HepG2 (cell line): ENCODE measurements around the gene TBC1D1. TPM values are rescaled to one million over a fixed set of nuclear protein-coding genes. Genes with fewer than 3 reads are reported as not detected.

ENCODE experiments used
- AGO1 ChIP-seq: fragments of 200-400 bp; formaldehyde crosslinking; IDR thresholded peaks from 2 replicates; pipeline ENCODE4 v1.6.1; 2017; ENCODE audit warnings: mild to moderate bottlenecking, low read depth, low read length, moderate library complexity; ENCODE audit not compliant: poor library complexity, severe bottlenecking
- DPF2 ChIP-seq: sonication (generic); formaldehyde crosslinking; IDR thresholded peaks from 2 replicates; pipeline ENCODE4 v1.4.0; 2020; ENCODE audit warnings: mild to moderate bottlenecking, low read depth, missing genetic modification reagents, borderline replicate concordance
- EEA1 ChIP-seq: sonication (generic); formaldehyde crosslinking; IDR thresholded peaks from 2 replicates; pipeline ENCODE4 v1.5.1; 2020; ENCODE audit warnings: mild to moderate bottlenecking, missing genetic modification reagents, borderline replicate concordance
- ERF ChIP-seq: IDR thresholded peaks from 2 replicates; pipeline ENCODE4 v1.6.1; 2018; ENCODE audit warnings: missing biosample characterization, missing genetic modification reagents
- GTF2F1 ChIP-seq: fragments of 150-350 bp; IDR thresholded peaks from 2 replicates; pipeline ENCODE4 v1.6.1; 2014; ENCODE audit warnings: low read length
- GZF1 ChIP-seq: sonication (generic); formaldehyde crosslinking; IDR thresholded peaks from 2 replicates; pipeline ENCODE4 v1.5.1; 2020; ENCODE audit warnings: mild to moderate bottlenecking, missing genetic modification reagents
- NFYC ChIP-seq: IDR thresholded peaks from 2 replicates; pipeline ENCODE4 v1.6.1; 2016; ENCODE audit warnings: missing genetic modification reagents, missing compliant biosample characterization
- NR2F6 ChIP-seq, 2 experiments: IDR thresholded peaks; 2 replicates each; pipeline ENCODE4 v1.6.1; 2016; ENCODE audit warnings: antibody characterized with exemption in 1 of 2, mild to moderate bottlenecking in 1 of 2
- RFX3 ChIP-seq: IDR thresholded peaks from 2 replicates; pipeline ENCODE4 v1.6.1; 2016; ENCODE audit warnings: missing biosample characterization, missing genetic modification reagents
- SNRNP70 ChIP-seq: fragments of 200-400 bp; formaldehyde crosslinking; IDR thresholded peaks from 2 replicates; pipeline ENCODE4 v1.6.1; 2017; ENCODE audit warnings: mild to moderate bottlenecking, low read depth, low read length, moderate library complexity
- SP140L ChIP-seq: sonication (generic); formaldehyde crosslinking; IDR thresholded peaks from 2 replicates; pipeline ENCODE4 v1.4.0; 2020; ENCODE audit warnings: missing genetic modification reagents, borderline replicate concordance
- SP2 ChIP-seq: sonication (generic); formaldehyde crosslinking; IDR thresholded peaks from 2 replicates; pipeline ENCODE4 v1.5.1; 2020; ENCODE audit warnings: mild to moderate bottlenecking, missing genetic modification reagents
- ZNF34 ChIP-seq: sonication (generic); formaldehyde crosslinking; IDR thresholded peaks from 2 replicates; pipeline ENCODE4 v1.4.0; 2020; ENCODE audit warnings: mild to moderate bottlenecking, missing genetic modification reagents, borderline replicate concordance
- ZNF570 ChIP-seq: sonication (generic); formaldehyde crosslinking; IDR thresholded peaks from 2 replicates; pipeline ENCODE4 v1.4.0; 2020; ENCODE audit warnings: mild to moderate bottlenecking, missing genetic modification reagents, borderline replicate concordance
- ZNF572 ChIP-seq: sonication (generic); formaldehyde crosslinking; IDR thresholded peaks from 2 replicates; pipeline ENCODE4 v1.5.1; 2020; ENCODE audit warnings: mild to moderate bottlenecking, missing genetic modification reagents
- polyA plus RNA-seq, 8 experiments: library from polyadenylated mRNA; depleted of rRNA in 3 of 8; stranded (reverse) in 7 of 8; unstranded in 1 of 8; fragments of >200 nt; fragmentation: Illumina TruSeq in 4 of 8; extraction: Trizol in 4 of 8; gene quantifications; 2 replicates each; pipeline versions ENCODE4 v1.2.1 to v1.2.3, GENCODE V29; 2011 to 2016; ENCODE audit warnings: low read depth in 4 of 8, missing spikeins in 1 of 8, mixed read lengths in 1 of 8; ENCODE audit not compliant: insufficient read depth in 1 of 8
- total RNA-seq, 5 experiments: library from RNA; depleted of rRNA; stranded (reverse); fragments of >200 nt; fragmentation: Illumina TruSeq; extraction: Trizol; gene quantifications; 2 replicates each; pipeline ENCODE4 v1.2.3, GENCODE V29; 2016; ENCODE audit warnings: low read depth in 1 of 5
- TF ChIP-seq, protein P1 (sequence below): sonication (generic); formaldehyde crosslinking; IDR thresholded peaks from 2 replicates; pipeline ENCODE4 v1.4.0; 2020; ENCODE audit warnings: missing genetic modification reagents; ENCODE audit errors: not compliant biosample characterization
- TF ChIP-seq, protein P2 (sequence below): sonication (generic); formaldehyde crosslinking; IDR thresholded peaks from 2 replicates; pipeline ENCODE4 v1.4.0; 2020; ENCODE audit warnings: missing genetic modification reagents, borderline replicate concordance
- TF ChIP-seq, protein P3 (sequence below): sonication (generic); formaldehyde crosslinking; IDR thresholded peaks from 2 replicates; pipeline ENCODE4 v1.4.0; 2020; ENCODE audit warnings: missing genetic modification reagents
- TF ChIP-seq, protein P4 (sequence below): sonication (generic); formaldehyde crosslinking; IDR thresholded peaks from 2 replicates; pipeline ENCODE4 v1.4.0; 2020; ENCODE audit warnings: missing genetic modification reagents, low read depth, mild to moderate bottlenecking, borderline replicate concordance
- TF ChIP-seq, protein P5 (sequence below): sonication (generic); formaldehyde crosslinking; IDR thresholded peaks from 2 replicates; pipeline ENCODE4 v1.8.0; 2022; ENCODE audit warnings: mild to moderate bottlenecking, missing genetic modification reagents

TBC1D1 gene
- total and polyA plus RNA-seq, 2 of the 13 experiments (the other 11 are each of a cell fraction or from before 2014, with no cell fraction given), result 37.3 to 62.8 TPM

DNA sequence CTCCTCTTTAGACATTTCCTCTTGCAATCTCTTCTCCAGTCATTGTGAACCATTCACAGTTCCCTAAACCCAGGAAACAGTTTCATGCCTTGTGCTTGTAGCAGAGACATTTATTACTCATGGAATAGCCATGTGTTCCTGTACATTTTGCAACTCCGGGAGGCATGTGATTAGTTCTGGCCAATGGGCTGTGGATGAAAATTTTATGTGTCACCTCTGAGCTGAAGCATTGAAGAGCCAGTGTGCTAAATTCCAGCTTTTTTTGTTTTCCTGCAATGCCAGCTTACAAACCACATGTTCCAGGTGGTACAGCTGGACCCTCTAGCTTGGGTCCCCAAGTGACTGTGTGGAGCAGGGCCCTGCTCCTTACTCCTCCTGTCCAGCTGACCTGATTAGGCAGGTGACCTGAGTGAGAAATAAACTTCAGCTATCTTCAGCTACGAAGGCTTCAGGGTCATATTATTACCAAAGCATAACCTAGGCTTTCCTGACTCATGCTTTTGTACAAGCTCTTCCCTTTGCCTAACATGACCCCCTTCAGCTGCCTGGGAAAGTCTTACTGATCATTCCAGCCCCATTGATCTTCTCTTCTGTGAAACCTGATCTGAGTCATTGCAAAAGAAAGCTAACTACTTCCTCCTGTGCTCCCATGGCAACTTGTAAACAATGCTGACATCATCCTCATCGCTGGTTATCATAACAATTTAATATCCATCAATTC lies 269.8 kb downstream of the TBC1D1 start (continued):
- TF ChIP-seq ERF (peak; percentile 86; the same call in 1 of the 2 replicates), SP2 (no peak), SNRNP70 (no peak), SP140L (CRISPR knock-in tag) (no peak), GTF2F1 (no peak), RFX3 (CRISPR knock-in tag) (peak; percentile 99), AGO1 (no peak), ZNF572 (CRISPR knock-in tag) (no peak), NFYC (CRISPR knock-in tag) (peak; percentile 65), EEA1 (no peak), NR2F6 (IDR thresholded peaks at IDR 0.05) (peak; percentile 90), NR2F6 (CRISPR knock-in tag; IDR thresholded peaks at IDR 0.05) (peak; percentile 89), DPF2 (CRISPR knock-in tag) (peak; percentile 57; the same call in 1 of the 2 replicates), GZF1 (CRISPR knock-in tag) (no peak), ZNF570 (CRISPR knock-in tag) (no peak), ZNF34 (CRISPR knock-in tag) (no peak)
- TF ChIP-seq, protein P1, sequence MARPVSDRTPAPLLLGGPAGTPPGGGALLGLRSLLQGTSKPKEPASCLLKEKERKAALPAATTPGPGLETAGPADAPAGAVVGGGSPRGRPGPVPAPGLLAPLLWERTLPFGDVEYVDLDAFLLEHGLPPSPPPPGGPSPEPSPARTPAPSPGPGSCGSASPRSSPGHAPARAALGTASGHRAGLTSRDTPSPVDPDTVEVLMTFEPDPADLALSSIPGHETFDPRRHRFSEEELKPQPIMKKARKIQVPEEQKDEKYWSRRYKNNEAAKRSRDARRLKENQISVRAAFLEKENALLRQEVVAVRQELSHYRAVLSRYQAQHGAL (CRISPR knock-in tag), result no peak
- TF ChIP-seq, protein P2, sequence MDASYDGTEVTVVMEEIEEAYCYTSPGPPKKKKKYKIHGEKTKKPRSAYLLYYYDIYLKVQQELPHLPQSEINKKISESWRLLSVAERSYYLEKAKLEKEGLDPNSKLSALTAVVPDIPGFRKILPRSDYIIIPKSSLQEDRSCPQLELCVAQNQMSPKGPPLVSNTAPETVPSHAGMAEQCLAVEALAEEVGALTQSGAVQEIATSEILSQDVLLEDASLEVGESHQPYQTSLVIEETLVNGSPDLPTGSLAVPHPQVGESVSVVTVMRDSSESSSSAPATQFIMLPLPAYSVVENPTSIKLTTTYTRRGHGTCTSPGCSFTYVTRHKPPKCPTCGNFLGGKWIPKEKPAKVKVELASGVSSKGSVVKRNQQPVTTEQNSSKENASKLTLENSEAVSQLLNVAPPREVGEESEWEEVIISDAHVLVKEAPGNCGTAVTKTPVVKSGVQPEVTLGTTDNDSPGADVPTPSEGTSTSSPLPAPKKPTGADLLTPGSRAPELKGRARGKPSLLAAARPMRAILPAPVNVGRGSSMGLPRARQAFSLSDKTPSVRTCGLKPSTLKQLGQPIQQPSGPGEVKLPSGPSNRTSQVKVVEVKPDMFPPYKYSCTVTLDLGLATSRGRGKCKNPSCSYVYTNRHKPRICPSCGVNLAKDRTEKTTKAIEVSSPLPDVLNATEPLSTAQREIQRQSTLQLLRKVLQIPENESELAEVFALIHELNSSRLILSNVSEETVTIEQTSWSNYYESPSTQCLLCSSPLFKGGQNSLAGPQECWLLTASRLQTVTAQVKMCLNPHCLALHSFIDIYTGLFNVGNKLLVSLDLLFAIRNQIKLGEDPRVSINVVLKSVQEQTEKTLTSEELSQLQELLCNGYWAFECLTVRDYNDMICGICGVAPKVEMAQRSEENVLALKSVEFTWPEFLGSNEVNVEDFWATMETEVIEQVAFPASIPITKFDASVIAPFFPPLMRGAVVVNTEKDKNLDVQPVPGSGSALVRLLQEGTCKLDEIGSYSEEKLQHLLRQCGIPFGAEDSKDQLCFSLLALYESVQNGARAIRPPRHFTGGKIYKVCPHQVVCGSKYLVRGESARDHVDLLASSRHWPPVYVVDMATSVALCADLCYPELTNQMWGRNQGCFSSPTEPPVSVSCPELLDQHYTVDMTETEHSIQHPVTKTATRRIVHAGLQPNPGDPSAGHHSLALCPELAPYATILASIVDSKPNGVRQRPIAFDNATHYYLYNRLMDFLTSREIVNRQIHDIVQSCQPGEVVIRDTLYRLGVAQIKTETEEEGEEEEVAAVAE (CRISPR knock-in tag), result peak; percentile 74; the same call in 1 of the 2 replicates
- TF ChIP-seq, protein P3, sequence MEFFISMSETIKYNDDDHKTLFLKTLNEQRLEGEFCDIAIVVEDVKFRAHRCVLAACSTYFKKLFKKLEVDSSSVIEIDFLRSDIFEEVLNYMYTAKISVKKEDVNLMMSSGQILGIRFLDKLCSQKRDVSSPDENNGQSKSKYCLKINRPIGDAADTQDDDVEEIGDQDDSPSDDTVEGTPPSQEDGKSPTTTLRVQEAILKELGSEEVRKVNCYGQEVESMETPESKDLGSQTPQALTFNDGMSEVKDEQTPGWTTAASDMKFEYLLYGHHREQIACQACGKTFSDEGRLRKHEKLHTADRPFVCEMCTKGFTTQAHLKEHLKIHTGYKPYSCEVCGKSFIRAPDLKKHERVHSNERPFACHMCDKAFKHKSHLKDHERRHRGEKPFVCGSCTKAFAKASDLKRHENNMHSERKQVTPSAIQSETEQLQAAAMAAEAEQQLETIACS (CRISPR knock-in tag), result no peak
- TF ChIP-seq, protein P4, sequence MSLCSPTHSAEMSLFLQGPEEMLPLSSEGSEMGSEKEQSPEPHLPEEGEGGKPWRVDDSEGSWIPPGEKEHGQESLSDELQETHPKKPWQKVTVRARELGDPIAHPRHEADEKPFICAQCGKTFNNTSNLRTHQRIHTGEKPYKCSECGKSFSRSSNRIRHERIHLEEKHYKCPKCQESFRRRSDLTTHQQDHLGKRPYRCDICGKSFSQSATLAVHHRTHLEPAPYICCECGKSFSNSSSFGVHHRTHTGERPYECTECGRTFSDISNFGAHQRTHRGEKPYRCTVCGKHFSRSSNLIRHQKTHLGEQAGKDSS (CRISPR knock-in tag), result peak; percentile 55; the same call in 1 of the 2 replicates
- TF ChIP-seq, protein P5, sequence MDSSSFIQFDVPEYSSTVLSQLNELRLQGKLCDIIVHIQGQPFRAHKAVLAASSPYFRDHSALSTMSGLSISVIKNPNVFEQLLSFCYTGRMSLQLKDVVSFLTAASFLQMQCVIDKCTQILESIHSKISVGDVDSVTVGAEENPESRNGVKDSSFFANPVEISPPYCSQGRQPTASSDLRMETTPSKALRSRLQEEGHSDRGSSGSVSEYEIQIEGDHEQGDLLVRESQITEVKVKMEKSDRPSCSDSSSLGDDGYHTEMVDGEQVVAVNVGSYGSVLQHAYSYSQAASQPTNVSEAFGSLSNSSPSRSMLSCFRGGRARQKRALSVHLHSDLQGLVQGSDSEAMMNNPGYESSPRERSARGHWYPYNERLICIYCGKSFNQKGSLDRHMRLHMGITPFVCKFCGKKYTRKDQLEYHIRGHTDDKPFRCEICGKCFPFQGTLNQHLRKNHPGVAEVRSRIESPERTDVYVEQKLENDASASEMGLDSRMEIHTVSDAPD (CRISPR knock-in tag), result 0 out of 2 replicates have a peak, but pooled peaks have one; percentile 48
